ENCODE results near the gene C1orf116.

The C1orf116 gene

GRCh38 chr1:207033302-207033701 lies 746 bp upstream of the C1orf116 start:
- DNase-seq (ENCODE audit: low spot score): no peak
- H3K27ac ChIP-seq: no peak overlapping the region
- TF ChIP-seq, protein P1, sequence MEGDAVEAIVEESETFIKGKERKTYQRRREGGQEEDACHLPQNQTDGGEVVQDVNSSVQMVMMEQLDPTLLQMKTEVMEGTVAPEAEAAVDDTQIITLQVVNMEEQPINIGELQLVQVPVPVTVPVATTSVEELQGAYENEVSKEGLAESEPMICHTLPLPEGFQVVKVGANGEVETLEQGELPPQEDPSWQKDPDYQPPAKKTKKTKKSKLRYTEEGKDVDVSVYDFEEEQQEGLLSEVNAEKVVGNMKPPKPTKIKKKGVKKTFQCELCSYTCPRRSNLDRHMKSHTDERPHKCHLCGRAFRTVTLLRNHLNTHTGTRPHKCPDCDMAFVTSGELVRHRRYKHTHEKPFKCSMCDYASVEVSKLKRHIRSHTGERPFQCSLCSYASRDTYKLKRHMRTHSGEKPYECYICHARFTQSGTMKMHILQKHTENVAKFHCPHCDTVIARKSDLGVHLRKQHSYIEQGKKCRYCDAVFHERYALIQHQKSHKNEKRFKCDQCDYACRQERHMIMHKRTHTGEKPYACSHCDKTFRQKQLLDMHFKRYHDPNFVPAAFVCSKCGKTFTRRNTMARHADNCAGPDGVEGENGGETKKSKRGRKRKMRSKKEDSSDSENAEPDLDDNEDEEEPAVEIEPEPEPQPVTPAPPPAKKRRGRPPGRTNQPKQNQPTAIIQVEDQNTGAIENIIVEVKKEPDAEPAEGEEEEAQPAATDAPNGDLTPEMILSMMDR (conservative IDR thresholded peaks at IDR 0.05; ENCODE audit: low read depth): no peak
- ChIA-PET POLR2A (ENCODE audit: low non-redundant PET) (interaction anchor here (1.1 to 1.5 kb wide), 2 partner anchors 20 to 41 kb away, joined by 3 to 8 read pairs; partner anchors contain the start of gene PFKFB2), CTCF (interaction anchor here (0.6 to 1.4 kb wide), 4 partner anchors 16 to 571 kb away, joined by 3 to 5 read pairs (median 4); no protein-coding TSS in a partner anchor)

DNA sequence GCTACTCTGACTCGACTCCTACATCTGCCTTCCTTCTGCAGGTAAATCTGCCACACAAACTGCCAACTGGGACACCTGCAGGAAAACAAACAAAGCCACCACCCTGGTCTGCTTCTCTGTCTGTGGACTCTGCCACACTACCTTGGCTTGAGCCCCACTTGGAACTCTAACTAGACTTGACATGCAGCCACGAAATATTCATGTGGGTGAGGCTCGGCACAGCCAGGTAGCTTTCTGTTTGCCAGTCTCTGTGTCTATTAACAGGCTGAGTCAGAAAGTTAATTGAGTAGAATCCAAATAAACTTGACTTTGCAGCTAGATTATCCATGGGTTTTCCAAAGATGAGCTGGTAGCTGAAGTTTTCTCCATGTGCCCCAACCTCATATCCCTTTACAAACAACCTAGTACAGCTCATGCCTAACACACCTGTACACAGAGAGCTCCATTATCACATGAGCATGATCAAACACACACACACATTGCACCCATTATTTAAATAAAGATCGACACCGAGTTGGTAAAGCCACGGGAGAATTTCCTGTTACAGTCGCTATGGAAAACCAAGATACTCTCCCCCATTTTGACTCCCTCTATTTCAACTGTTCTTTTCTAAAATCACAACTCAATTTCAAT lies 808 bp downstream of the C1orf116 start:
- ChIA-PET POLR2A (ENCODE audit: low non-redundant PET) (interaction anchor here (1.1 to 1.5 kb wide), 4 partner anchors 11 to 43 kb away, joined by 4 to 9 read pairs (median 6); partner anchors contain the start of gene YOD1), CTCF (interaction anchor here (1.3 to 1.6 kb wide), 2 partner anchors 50 kb away, joined by 5 read pairs; no protein-coding TSS in a partner anchor)
- peak overlapping the region; percentile 97 for H3K27ac ChIP-seq
- TF ChIP-seq, protein P1 (conservative IDR thresholded peaks at IDR 0.05; ENCODE audit: low read depth): no peak
- no peak for DNase-seq (ENCODE audit: low spot score)

- POLR2A ChIA-PET (ENCODE audit: low non-redundant PET): interaction anchor here (0.6 to 1.1 kb wide), 2 partner anchors 20 to 23 kb away, joined by 4 to 6 read pairs; partner anchors contain the start of gene YOD1
- no peak for DNase-seq (ENCODE audit: low spot score)
- TF ChIP-seq, protein P1 (conservative IDR thresholded peaks at IDR 0.05; ENCODE audit: low read depth): no peak
- CTCF ChIA-PET: interaction anchor here (0.6 to 1.6 kb wide), 2 partner anchors 49 to 122 kb away, joined by 4 to 5 read pairs; no protein-coding TSS in a partner anchor
- peak overlapping the region; percentile 97 for H3K27ac ChIP-seq
Measured at GRCh38 chr1:207031016-207031415, 1.5 kb downstream of the C1orf116 start.

DNA sequence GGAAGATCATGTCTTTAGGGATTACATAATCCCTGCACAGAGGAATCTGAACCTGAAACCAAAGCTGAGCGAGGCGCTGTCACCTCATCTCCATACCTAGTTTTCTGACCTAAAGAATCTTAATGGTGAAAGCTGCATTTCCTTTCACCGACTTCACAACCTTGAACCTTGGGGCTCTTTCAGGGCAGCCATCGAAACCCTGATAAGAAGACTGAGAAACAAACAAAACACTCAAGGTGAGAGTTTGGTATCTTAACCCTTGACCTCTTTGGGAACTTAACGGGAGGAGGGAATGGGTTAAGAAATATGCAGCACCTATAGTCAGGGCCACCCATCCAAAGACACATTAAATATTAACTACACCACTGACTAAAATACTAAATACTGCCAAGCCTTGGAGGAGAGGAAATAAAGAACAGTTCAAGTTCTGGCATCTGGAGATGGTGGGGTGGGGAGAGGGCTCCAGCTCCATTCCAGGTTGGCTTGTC lies 2.0 kb downstream of the C1orf116 start:
- ChIA-PET POLR2A (ENCODE audit: low non-redundant PET) (interaction anchor here (0.6 kb wide), 1 partner anchor 23 kb away, joined by 6 read pairs; no protein-coding TSS in a partner anchor), CTCF (interaction anchor here (0.6 to 1.6 kb wide), 2 partner anchors 48 to 121 kb away, joined by 4 to 5 read pairs; no protein-coding TSS in a partner anchor)
- DNase-seq (ENCODE audit: low spot score): no peak
- TF ChIP-seq, protein P1 (conservative IDR thresholded peaks at IDR 0.05; ENCODE audit: low read depth): no peak
- H3K27ac ChIP-seq: peak overlapping the region; percentile 97

GRCh38 chr1:207029701-207030521 lies 2.6 kb downstream of the C1orf116 start:
- CTCF ChIA-PET: interaction anchor here (0.6 to 1.6 kb wide), 2 partner anchors 48 to 121 kb away, joined by 4 to 5 read pairs; no protein-coding TSS in a partner anchor
- TF ChIP-seq, protein P1 (conservative IDR thresholded peaks at IDR 0.05; ENCODE audit: low read depth): no peak
- DNase-seq (ENCODE audit: low spot score): no peak
- peak overlapping the region; percentile 97 for H3K27ac ChIP-seq
- POLR2A ChIA-PET (ENCODE audit: low non-redundant PET): no interaction called here
